Left lobe of liver (tissue), 2 donors: ENCODE data around the gene XPNPEP3. TPM values are rescaled to one million over a fixed set of nuclear protein-coding genes. Genes with fewer than 3 reads are reported as not detected.
"Not testable (repeated sequence)": the region's sequence is repeated elsewhere in the genome, so short reads cannot be mapped to it uniquely, and the experiment has no call there.

ENCODE experiments used
- ATAC-seq: fragments of 200-7000 bp; cut with Tn5 transposase; one replicate; pipeline ENCODE4 v1.9.1; 2020; ENCODE audit warnings: mild to moderate bottlenecking, moderate library complexity
- DNase-seq: peaks from one replicate; pipeline ENCODE4 v3.0.0-alpha.2; 2020; ENCODE audit warnings: low spot score
- total RNA-seq: library from RNA; stranded (reverse); gene quantifications from one replicate; pipeline ENCODE4 v1.2.1, GENCODE V29; 2021
- donor health status: DM: no; HTN: no; CAD: no; lungs with moderate emphysema.
- donor health status: DM: no; HTN: yes; CAD: no.

The XPNPEP3 gene
- 22.0 TPM for total RNA-seq

- DNase-seq = peak; percentile 98
- peak; percentile 91 for ATAC-seq
These were observed at the start of gene XPNPEP3, which contains the start of gene ST13 for GRCh38 chr22:40856513-40857308. XPNPEP3 (plus strand) TSS chr22:40857148; CDS start chr22:40857182, 34 bp downstream. ST13 (minus strand) TSS chr22:40856639; CDS start chr22:40856540, 99 bp downstream.

- ATAC-seq (no peak), DNase-seq (no peak)
These were observed 48.7 kb upstream of the XPNPEP3 start for GRCh38 chr22:40808018-40808841.

GRCh38 chr22:40813912-40814315, 43.0 kb upstream of the XPNPEP3 start:
- DNase-seq = no peak
- no peak for ATAC-seq

- DNase-seq = no peak
- ATAC-seq = no peak
These were observed 39.2 kb upstream of the XPNPEP3 start for GRCh38 chr22:40817737-40818136.

- DNase-seq = no peak
- ATAC-seq = no peak
These were observed 38.7 kb upstream of the XPNPEP3 start for GRCh38 chr22:40818192-40818746.

- DNase-seq (peak; percentile 92), ATAC-seq (peak; percentile 91)
These were observed 38.0 kb upstream of the XPNPEP3 start, which contains the start of gene SLC25A17 for GRCh38 chr22:40818747-40819598. SLC25A17 (minus strand) TSS chr22:40819346; CDS start chr22:40819248, 98 bp downstream.

- DNase-seq (no peak), ATAC-seq (peak; percentile 20)
These were observed 37.3 kb upstream of the XPNPEP3 start for GRCh38 chr22:40819599-40820140.

GRCh38 chr22:40823426-40823825, 33.5 kb upstream of the XPNPEP3 start:
- ATAC-seq (no peak), DNase-seq (no peak)

- DNase-seq = not testable (repeated sequence)
- ATAC-seq = peak; percentile 12
These were observed 30.7 kb upstream of the XPNPEP3 start for GRCh38 chr22:40826292-40826691.

- ATAC-seq = peak; percentile 81
These were observed 29.8 kb upstream of the XPNPEP3 start for GRCh38 chr22:40826984-40827741.

GRCh38 chr22:40829131-40829530, 27.8 kb upstream of the XPNPEP3 start:
- ATAC-seq (no peak), DNase-seq (no peak)

More at GRCh38 chr22:40826984-40827741, 29.8 kb upstream of the XPNPEP3 start:
- peak; percentile 81 for DNase-seq

GRCh38 chr22:40834619-40835018, 22.3 kb upstream of the XPNPEP3 start:
- no peak for DNase-seq
- no peak for ATAC-seq

- DNase-seq (no peak), ATAC-seq (peak; percentile 31)
These were observed 18.5 kb upstream of the XPNPEP3 start for GRCh38 chr22:40838486-40838885.

- ATAC-seq (no peak), DNase-seq (no peak)
These were observed 12.0 kb upstream of the XPNPEP3 start for GRCh38 chr22:40844951-40845350.

GRCh38 chr22:40845816-40846215, 11.1 kb upstream of the XPNPEP3 start:
- DNase-seq = peak; percentile 64
- peak; percentile 78 for ATAC-seq

GRCh38 chr22:40853333-40853732, 3.6 kb upstream of the XPNPEP3 start:
- no peak for ATAC-seq
- no peak for DNase-seq

GRCh38 chr22:40853961-40854360, 3.0 kb upstream of the XPNPEP3 start:
- no peak for ATAC-seq
- DNase-seq = no peak

- DNase-seq (no peak), ATAC-seq (no peak)
These were observed 1.6 kb upstream of the XPNPEP3 start for GRCh38 chr22:40855071-40855978.
